ENCODE data around the gene AKT1S1. TPM values are rescaled to one million over a fixed set of nuclear protein-coding genes. Genes with fewer than 3 reads are reported as not detected.

AKT1S1 gene
- 23.0 and 25.2 TPM in 2 replicates for total RNA-seq
- 6.2 TPM for total RNA-seq (2013)
- 15.9 and 16.6 TPM in 2 replicates for polyA plus RNA-seq
- polyA minus RNA-seq, result 10.6 and 12.9 TPM in 2 replicates

- Mint-ChIP-seq H3K4me1 (peaks cover 21% of the 10 kb centered on the region), H3K27me3 (no peaks in the 10 kb centered on the region), H3K27ac (no peak within 1 kb of the TSS), H3K4me3 (no peak within 1 kb of the TSS), H3K9me3 (ENCODE audit: insufficient read depth) (no peaks in the 10 kb centered on the region)
- intact Hi-C loops (cut with micrococcal nuclease), result loop anchor here (1.0 to 2.0 kb wide), 9 partner anchors 8 to 1004 kb away; partner anchors contain the start of genes ATF5, FUZ, NUP62 and PPP1R15A
- DNase-seq (peak; percentile 100), ATAC-seq (ENCODE audit: low read depth) (peak; percentile 65)
- Histone ChIP-seq H3K27ac (ENCODE audit: low read length in 2 of 2) (peak within 1 kb of the TSS; percentile 94 to 98), H3K4me2 (replicated peaks; ENCODE audit: low read depth, low read length, poor library complexity, severe bottlenecking) (peak within 1 kb of the TSS; percentile 93), H3K9ac (ENCODE audit: low read length) (peak within 1 kb of the TSS; percentile 99), H3K79me2 (ENCODE audit: control insufficient read depth, insufficient read depth, low read length) (peaks cover 36% of the 10 kb centered on the region), H3K9me3 (ENCODE audit: control extremely low read depth in 1 of 3, control insufficient read depth in 2 of 3, insufficient read depth in 1 of 3, low read length in 2 of 3) (no peaks in the 10 kb centered on the region), H3K4me3 (ENCODE audit: control extremely low read depth in 1 of 5, extremely low read depth in 1 of 5, insufficient read depth in 1 of 5, low read depth in 2 of 5, low read length in 4 of 5) (peak within 1 kb of the TSS; percentile 85 to 96 (median 95)), H3K36me3 (replicated peaks in 1 of 2; ENCODE audit: control extremely low read depth in 1 of 2, control insufficient read depth in 1 of 2, extremely low read depth in 1 of 2, insufficient read depth in 2 of 2, low read length in 1 of 2) (peaks cover 0 to 36% of the 10 kb centered on the region in 2 experiments), H3K27me3 (replicated peaks in 1 of 4; ENCODE audit: control extremely low read depth in 1 of 4, control insufficient read depth in 3 of 4, insufficient read depth in 4 of 4, low read length in 3 of 4) (no peaks in the 10 kb centered on the region), H3K4me1 (ENCODE audit: control insufficient read depth in 2 of 2, insufficient read depth in 2 of 2, low read length in 2 of 2) (peaks cover 12 to 20% of the 10 kb centered on the region in 2 donors), H2AFZ (ENCODE audit: insufficient read depth, low read depth, low read length, poor library complexity, severe bottlenecking) (peak within 1 kb of the TSS; percentile 83), H4K20me1 (ENCODE audit: control insufficient read depth, insufficient read depth, low read length, poor library complexity, severe bottlenecking) (peaks cover 40% of the 10 kb centered on the region)
- WGBS (ENCODE audit: insufficient coverage), result under 1% methylated on average over 60 of the region's 61 CpGs
- CTCF ChIA-PET, result interaction anchor here (0.9 to 1.5 kb wide), 5 partner anchors 17 to 110 kb away, joined by 3 to 4 read pairs (median 3); partner anchors contain the start of genes FUZ and NUP62
- POLR2A ChIA-PET, result interaction anchor here (0.6 to 2.6 kb wide), 19 partner anchors 8 to 1258 kb away, joined by 3 to 30 read pairs (median 6); partner anchors contain the start of genes AP2A1, ATF5, FUZ and IL4I1
- TF ChIP-seq CTCF (IDR thresholded peaks at IDR 0.05), result no peak
- TF ChIP-seq EZH2 (IDR thresholded peaks at IDR 0.05; ENCODE audit: borderline replicate concordance, insufficient read depth, low read depth, low read length, poor library complexity, severe bottlenecking), result no peak
Observed at GRCh38 chr19:49877020-49877878, at the start of gene AKT1S1, which contains the start of gene TBC1D17. TSS of gene AKT1S1 (minus strand) at chr19:49877355. CDS start at chr19:49873295, 4,060 bp downstream. TSS of gene TBC1D17 (plus strand) at chr19:49877702. CDS start at chr19:49877724, 22 bp downstream.
